Fibroblast of lung (primary cell): ENCODE data around the gene PCLAF. TPM values are rescaled to one million over a fixed set of nuclear protein-coding genes. Genes with fewer than 3 reads are reported as not detected.

ENCODE experiments used
- DNase-seq, 2 donors: peaks; one replicate each; pipeline versions ENCODE4 v3.0.0 to v3.0.0-alpha.2; 2010; ENCODE audit warnings: low read depth in 2 of 2
- H2AFZ ChIP-seq: 2 replicates; pipeline ENCODE4 v1.5.1; 2012; ENCODE audit warnings: low read length, control low read depth, inconsistent platforms
- H3K27ac ChIP-seq: 2 replicates; pipeline ENCODE4 v1.5.1; 2011; ENCODE audit warnings: low read length, control low read depth; ENCODE audit not compliant: insufficient read depth
- H3K27me3 ChIP-seq: 2 replicates; pipeline ENCODE4 v1.5.1; 2011; ENCODE audit warnings: mild to moderate bottlenecking, low read length; ENCODE audit not compliant: control insufficient read depth, insufficient read depth
- H3K36me3 ChIP-seq: 2 replicates; pipeline ENCODE4 v1.5.1; 2011; ENCODE audit warnings: low read length; ENCODE audit not compliant: control insufficient read depth, insufficient read depth
- H3K4me1 ChIP-seq: 2 replicates; pipeline ENCODE4 v1.5.1; 2011; ENCODE audit warnings: low read length; ENCODE audit not compliant: control insufficient read depth, insufficient read depth; ENCODE audit errors: extremely low read depth
- H3K4me2 ChIP-seq: 2 replicates; pipeline ENCODE4 v1.5.1; 2011; ENCODE audit warnings: low read length, control low read depth; ENCODE audit not compliant: insufficient read depth; ENCODE audit errors: extremely low read depth
- H3K4me3 ChIP-seq, 4 experiments: fragments of 200-600 bp in 1 of 4; sonication (generic) in 1 of 4; replicated peaks in 1 of 4; 2 replicates each; pipeline ENCODE4 v1.5.1; 2011 to 2016; ENCODE audit warnings: low read length in 4 of 4, low read depth in 3 of 4, mild to moderate bottlenecking in 3 of 4, control low read depth in 2 of 4, inconsistent platforms in 1 of 4, mixed read lengths in 1 of 4; ENCODE audit not compliant: insufficient read depth in 1 of 4; ENCODE audit errors: control extremely low read depth in 1 of 4
- H3K79me2 ChIP-seq: 2 replicates; pipeline ENCODE4 v1.5.1; 2012; ENCODE audit warnings: mild to moderate bottlenecking, low read length, inconsistent platforms; ENCODE audit not compliant: control insufficient read depth, insufficient read depth
- H3K9ac ChIP-seq: 2 replicates; pipeline ENCODE4 v1.5.1; 2011; ENCODE audit warnings: mild to moderate bottlenecking, low read length, control low read depth; ENCODE audit not compliant: insufficient read depth
- H3K9me3 ChIP-seq: 2 replicates; pipeline ENCODE4 v1.5.1; 2012; ENCODE audit warnings: low read depth, low read length; ENCODE audit not compliant: control insufficient read depth, insufficient read depth
- H4K20me1 ChIP-seq: 2 replicates; pipeline ENCODE4 v1.5.1; 2011; ENCODE audit warnings: low read length; ENCODE audit not compliant: control insufficient read depth, insufficient read depth; ENCODE audit errors: extremely low read depth
- EZH2 ChIP-seq: IDR thresholded peaks from 2 replicates; pipeline ENCODE4 v1.5.1; 2012; ENCODE audit warnings: low read length, control low read depth, mild to moderate bottlenecking; ENCODE audit errors: missing control alignments
- polyA plus RNA-seq, 2 donors: library from polyadenylated mRNA; depleted of rRNA in 1 of 2; stranded (reverse) in 1 of 2; unstranded in 1 of 2; fragments of >200 nt; gene quantifications; 2 replicates each; pipeline ENCODE4 v1.2.1, GENCODE V29; 2011 to 2012; ENCODE audit warnings: missing spikeins in 1 of 2
- total RNA-seq: library from RNA; depleted of rRNA; stranded (reverse); fragments of >200 nt; gene quantifications from 2 replicates; pipeline ENCODE4 v1.2.1, GENCODE V29; 2014
- TF ChIP-seq, protein P1 (sequence below), 2 donors: IDR thresholded peaks in 1 of 2; conservative IDR thresholded peaks in 1 of 2; 1 replicate in 1 of 2; 2 replicates in 1 of 2; pipeline ENCODE4 v1.5.1; 2011 to 2012; ENCODE audit warnings: low read length in 2 of 2, control low read depth in 1 of 2, inconsistent platforms in 1 of 2, low read depth in 1 of 2, mild to moderate bottlenecking in 1 of 2

The PCLAF gene
- total and polyA plus RNA-seq, 2 donors (not counting 1 experiment from before 2014, with no cell fraction given) = 53.2 to 70.6 TPM

DNA sequence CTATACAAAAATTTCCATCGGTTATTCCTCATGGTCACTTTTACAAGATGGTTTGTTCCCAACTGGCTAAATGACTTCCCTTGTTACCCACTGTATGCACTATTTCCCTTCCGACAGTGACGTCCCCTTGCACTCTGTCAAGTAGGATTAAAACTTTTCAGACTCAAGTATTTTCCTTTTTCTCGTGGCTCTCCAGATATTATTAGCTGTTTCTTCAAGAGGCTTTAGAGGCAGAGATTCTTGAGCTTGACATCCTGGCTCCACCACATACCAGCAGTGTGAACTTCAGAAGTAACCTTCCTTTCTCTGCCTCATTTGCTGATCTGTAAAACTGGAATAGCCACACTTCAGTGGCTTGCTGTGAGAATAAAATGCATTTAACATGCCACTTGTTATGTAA lies 39.3 kb downstream of the PCLAF start:
- Histone ChIP-seq H2AFZ (no peak overlapping the region), H3K4me1 (peaks cover 13% of the 10 kb centered on the region), H3K9ac (no peak overlapping the region), H3K79me2 (peaks cover 37% of the 10 kb centered on the region), H3K27ac (no peak overlapping the region), H3K27me3 (no peaks in the 10 kb centered on the region), H3K4me2 (no peak overlapping the region), H3K9me3 (no peaks in the 10 kb centered on the region), H3K36me3 (no peaks in the 10 kb centered on the region), H3K4me3 (no peak overlapping the region), H4K20me1 (no peaks in the 10 kb centered on the region)
- no peak for DNase-seq
- TF ChIP-seq EZH2 = no peak
- TF ChIP-seq, protein P1, sequence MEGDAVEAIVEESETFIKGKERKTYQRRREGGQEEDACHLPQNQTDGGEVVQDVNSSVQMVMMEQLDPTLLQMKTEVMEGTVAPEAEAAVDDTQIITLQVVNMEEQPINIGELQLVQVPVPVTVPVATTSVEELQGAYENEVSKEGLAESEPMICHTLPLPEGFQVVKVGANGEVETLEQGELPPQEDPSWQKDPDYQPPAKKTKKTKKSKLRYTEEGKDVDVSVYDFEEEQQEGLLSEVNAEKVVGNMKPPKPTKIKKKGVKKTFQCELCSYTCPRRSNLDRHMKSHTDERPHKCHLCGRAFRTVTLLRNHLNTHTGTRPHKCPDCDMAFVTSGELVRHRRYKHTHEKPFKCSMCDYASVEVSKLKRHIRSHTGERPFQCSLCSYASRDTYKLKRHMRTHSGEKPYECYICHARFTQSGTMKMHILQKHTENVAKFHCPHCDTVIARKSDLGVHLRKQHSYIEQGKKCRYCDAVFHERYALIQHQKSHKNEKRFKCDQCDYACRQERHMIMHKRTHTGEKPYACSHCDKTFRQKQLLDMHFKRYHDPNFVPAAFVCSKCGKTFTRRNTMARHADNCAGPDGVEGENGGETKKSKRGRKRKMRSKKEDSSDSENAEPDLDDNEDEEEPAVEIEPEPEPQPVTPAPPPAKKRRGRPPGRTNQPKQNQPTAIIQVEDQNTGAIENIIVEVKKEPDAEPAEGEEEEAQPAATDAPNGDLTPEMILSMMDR (conservative IDR thresholded peaks at IDR 0.05 in 1 of 2, IDR thresholded peaks at IDR 0.05 in 1 of 2; ENCODE audit: low read depth in 1 of 2, low read length in 2 of 2) = no peak

DNA sequence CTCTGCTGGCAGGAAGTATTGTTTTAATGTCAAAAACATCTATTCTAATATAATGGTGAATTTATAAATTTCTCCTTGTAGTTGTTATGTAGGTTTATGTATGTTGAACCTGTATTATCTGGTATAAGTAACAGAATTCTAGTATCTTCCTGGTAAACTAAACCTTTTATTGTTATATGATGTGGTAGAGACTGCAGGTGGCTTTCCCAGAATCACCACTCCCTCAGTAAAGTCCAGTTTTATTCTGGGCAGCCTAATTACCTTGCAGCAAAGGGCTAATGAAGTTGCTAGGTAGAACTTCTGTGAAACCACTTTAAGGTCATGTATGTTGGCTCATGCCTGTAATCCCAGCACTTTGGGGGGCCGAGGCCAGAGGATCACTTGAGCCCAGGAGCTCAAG lies 40.9 kb downstream of the PCLAF start:
- Histone ChIP-seq H3K27ac (no peak overlapping the region), H3K4me3 (no peak overlapping the region), H4K20me1 (no peaks in the 10 kb centered on the region), H2AFZ (no peak overlapping the region), H3K79me2 (peaks cover 28% of the 10 kb centered on the region), H3K36me3 (no peaks in the 10 kb centered on the region), H3K4me1 (peaks cover 11% of the 10 kb centered on the region), H3K9ac (no peak overlapping the region), H3K27me3 (no peaks in the 10 kb centered on the region), H3K4me2 (no peak overlapping the region), H3K9me3 (no peaks in the 10 kb centered on the region)
- TF ChIP-seq, protein P1 (conservative IDR thresholded peaks at IDR 0.05 in 1 of 2, IDR thresholded peaks at IDR 0.05 in 1 of 2; ENCODE audit: low read depth in 1 of 2, low read length in 2 of 2) = no peak
- no peak for TF ChIP-seq EZH2
- DNase-seq = no peak

DNA sequence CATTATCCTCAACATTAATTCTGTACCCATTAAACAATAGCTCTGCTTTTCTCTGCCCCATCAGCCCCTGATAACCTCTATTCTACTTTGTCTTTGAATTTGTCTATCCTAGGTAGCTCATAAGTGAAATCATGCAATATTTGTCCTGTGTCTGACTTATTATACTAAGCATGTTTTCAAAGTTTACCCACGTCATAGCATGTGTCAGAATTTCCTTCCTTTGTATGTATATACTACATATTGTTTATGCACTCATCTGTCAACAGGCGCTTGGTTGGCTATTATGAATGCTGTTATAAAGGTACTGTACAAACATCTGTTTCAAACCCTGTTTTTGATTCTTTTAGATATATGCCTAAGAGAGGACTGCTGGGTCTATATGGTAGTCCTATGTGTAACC lies 43.5 kb downstream of the PCLAF start:
- peak in 1 of 2 donors; percentile 47 for DNase-seq
- Histone ChIP-seq H4K20me1 (no peaks in the 10 kb centered on the region), H3K4me3 (no peak overlapping the region), H3K27me3 (no peaks in the 10 kb centered on the region), H3K9me3 (no peaks in the 10 kb centered on the region), H3K4me1 (peaks cover 5% of the 10 kb centered on the region), H3K9ac (no peak overlapping the region), H3K79me2 (peaks cover 22% of the 10 kb centered on the region), H3K27ac (no peak overlapping the region), H2AFZ (no peak overlapping the region), H3K36me3 (no peaks in the 10 kb centered on the region), H3K4me2 (no peak overlapping the region)
- TF ChIP-seq, protein P1 (conservative IDR thresholded peaks at IDR 0.05 in 1 of 2, IDR thresholded peaks at IDR 0.05 in 1 of 2; ENCODE audit: low read depth in 1 of 2, low read length in 2 of 2) = no peak
- no peak for TF ChIP-seq EZH2
